Measurements from ENCODE around the gene NRF1.

NRF1 gene

DNA sequence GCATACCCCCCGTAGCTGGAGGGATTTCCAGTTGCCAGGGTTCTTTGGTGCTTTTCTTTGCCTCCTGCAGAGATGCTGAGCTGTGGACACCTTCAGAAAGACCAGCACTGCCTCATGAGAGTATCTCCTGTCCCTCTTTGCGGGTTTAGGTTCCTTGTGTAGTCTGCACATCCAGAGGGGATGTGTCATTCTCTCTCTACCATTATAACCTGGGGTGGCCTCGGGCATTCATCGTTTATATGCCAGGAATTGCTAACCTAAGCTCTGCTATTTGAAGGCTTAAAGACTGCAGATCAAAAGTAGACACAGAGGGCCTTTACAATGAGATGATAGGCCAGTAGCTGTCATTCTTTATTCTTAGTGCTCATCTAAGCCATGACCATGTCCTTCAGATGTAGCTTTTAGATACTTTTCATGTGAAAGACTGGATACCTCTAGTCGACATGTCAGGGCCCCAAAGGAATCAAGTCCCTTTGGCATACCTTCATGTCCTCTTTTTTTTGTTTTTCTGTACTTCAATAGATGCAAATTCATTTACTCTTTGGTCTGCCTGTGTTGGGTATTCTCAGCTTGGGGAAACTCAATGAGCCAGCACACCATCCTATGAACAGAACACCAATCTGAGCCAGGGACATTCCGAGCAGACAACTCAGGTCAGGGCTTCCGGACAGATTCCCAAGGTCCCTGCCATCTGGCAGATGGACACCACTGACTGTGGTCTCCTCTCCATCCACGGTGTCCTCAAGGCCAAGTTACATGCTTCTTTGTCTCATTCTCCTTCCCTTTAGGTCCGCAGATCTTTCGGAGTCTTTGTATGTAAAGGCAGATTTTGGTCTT, 129.3 kb downstream of the NRF1 start:
- DNase-seq (ENCODE audit: low spot score) = no peak

DNA sequence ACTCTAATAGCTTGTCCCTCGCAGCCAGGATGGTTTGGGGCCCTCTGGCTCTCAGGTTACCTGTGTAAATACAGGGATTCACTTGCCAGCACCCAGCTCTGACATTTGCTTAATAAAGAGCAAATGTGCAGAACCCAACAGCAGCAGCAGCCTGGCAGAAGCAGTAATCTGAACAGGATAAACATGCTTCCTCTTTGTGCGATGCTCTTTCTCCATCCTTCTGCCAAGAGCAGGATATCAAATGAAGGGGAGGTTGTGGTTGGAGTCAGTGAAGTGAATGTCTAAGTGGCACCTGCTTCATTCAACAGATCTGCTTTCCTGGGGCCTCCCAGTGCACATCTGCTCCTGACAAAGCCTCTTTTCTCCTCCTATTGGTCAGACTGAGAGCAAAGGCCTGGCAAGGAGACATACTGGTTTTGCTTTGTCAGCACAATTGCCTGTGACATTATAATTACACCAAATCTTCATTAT, 130.3 kb downstream of the NRF1 start:
- DNase-seq (ENCODE audit: low spot score) = peak; percentile 35

DNA sequence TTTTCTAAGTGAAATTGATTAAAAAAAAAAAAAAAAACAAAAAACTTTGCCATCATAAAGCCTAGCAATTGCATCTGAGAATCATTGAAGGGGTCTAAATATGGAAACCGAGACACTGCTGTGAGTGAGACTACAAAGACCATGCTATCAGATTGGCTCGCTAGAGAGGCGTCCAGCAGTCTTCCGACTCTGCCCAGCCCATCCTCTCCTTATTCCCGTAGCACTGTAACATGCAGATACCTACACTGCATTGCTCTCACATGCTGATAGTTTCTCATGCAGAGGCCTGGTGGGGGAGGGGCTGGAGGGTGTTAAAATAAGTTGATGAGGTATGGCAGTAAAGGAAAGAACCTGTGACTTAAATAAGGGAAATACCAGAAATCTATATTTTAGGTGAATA, 130.7 kb downstream of the NRF1 start:
- DNase-seq (ENCODE audit: low spot score) = no peak

DNA sequence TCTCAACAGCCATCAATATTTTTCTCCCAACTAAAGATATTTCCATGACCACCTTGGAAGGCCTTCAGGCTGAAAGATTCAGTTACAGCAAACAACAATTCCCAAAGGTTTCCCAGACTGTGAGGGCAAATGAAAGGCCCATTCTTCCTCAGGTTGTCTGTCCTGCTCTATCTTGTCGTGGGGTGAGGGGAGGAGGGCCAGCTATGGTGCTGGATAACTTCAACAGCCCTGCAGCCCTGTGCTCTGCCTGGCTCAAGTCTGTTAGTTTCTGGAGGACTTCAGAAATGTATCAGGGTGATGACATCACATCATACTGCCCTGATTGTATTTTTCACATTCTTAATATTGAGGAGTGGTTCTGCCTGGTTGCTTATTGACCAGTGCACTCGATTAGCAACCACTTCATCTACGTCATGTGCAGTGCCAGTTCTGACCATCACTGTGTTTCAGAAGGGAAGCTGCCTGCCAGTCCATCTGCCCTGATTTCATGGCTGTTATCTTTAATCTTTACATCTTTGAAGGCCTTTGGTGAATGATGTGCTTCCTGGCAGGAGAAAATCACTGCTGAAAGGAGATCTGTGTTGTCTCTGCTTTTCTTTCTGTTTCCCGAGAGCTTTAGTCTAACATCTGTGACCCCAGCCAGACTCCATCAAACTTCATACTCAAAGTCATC, 135.5 kb downstream of the NRF1 start:
- DNase-seq (ENCODE audit: low spot score) = no peak

DNA sequence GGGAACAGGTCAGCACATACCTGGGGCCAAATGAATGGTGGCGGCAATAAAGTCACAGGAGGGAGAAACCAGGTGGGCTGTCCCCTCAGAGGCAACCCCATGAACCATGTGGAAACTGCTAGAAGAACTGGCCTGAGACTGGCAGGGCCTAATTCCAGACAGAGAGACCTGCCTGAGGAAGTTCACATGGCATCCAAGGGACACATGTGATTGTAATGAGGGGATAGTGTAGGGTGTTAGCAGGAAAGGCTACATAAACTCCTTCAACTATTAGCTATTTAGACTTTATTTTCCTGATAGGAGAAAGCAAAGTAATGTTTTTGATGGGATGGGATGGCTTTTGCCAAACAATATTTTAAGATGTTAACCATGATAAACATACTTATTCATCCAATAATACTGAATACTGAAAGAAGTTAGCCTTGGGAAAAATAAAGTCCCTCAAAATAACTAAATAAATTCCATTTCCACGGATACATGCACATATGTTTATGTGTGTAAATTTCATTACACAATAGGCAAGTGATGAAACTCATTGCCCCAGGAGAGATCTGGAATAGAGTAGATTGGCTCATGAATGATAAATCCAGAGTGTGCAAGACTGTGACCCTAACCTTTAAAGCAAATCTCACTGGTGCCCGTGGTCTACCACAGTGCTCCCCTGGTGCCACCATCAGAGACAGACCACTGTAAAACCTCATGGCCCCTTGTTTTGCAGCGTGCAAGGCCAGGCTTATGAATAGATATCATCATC, 137.0 kb downstream of the NRF1 start:
- no peak for DNase-seq (ENCODE audit: low spot score)

DNA sequence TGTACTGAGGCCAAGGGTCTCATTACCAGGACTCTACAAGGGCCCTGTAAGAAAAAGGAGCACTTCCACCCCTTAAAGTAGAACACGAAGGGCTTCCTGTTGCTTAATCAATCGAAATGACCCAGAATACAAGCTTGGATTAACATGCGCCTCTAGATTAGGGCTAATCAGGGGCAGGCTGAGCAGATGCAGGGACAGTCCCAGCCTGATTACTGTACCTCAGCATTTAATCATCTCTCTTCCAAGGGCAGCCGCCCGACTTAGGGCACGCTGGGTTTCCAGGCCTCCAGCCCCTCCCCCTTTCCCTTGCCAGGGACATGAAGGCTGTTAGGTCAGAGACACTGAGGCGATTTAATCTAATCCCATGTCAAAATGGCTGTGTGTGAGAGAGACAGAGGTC, 138.6 kb downstream of the NRF1 start:
- no peak for DNase-seq (ENCODE audit: low spot score)

DNA sequence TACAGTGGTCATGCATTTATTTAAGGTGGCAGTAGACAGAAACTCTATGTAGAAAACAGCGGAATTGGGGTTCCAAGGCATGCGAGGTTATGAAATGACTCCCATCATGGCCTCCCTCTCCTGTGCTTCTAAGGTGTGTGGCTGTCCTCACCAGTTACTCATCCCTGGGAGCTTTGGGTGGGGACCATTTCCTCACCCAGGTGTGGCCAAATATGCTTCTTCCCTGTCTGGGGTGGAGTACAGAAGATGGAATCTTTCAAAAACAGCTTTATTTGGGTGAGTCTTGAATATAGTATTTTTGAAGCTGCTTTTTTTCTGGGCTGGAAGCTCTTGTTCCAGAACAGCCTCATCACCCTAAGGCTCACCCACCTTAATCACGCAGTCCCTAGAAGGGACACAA, 139.0 kb downstream of the NRF1 start:
- DNase-seq (ENCODE audit: low spot score) = no peak

DNA sequence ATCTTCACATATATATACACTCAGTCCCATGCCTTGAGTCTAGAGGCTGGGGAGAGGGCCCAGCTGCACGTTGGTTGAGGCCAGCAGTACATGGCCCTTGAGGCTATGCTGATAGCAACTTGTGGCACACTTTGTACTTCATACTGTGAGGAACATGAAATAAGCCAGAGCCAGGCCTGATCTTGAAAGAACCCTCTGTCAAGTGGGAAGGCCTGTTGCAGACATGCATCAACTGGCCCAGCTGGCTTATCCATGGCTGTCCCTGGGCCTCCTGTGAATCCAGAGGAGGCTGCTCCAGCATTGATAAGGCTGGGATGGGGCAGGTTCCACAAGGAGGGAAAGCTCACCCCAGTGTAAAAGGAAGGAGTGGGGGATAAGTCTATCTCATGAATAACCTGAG, 140.4 kb downstream of the NRF1 start:
- no peak for DNase-seq (ENCODE audit: low spot score)

DNA sequence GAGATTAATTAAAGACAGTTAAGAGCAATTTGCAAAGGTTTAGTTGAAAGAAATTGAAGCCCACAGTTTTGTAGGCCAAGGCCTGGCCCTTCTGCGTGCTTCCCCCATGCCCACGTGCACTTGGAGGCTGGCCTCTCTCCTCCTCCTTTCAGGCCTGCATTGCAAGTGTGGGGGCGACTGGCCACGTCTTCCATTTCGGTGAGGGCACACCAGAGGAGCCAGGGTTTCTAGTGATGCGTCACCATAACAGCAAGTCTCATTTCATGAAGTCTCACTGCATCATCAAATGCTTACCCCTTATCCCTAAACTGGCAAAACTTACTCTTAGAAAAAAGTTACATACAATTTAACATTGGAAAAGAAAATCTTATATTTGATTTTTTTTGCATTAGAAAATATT, 141.2 kb downstream of the NRF1 start:
- no peak for DNase-seq (ENCODE audit: low spot score)

DNA sequence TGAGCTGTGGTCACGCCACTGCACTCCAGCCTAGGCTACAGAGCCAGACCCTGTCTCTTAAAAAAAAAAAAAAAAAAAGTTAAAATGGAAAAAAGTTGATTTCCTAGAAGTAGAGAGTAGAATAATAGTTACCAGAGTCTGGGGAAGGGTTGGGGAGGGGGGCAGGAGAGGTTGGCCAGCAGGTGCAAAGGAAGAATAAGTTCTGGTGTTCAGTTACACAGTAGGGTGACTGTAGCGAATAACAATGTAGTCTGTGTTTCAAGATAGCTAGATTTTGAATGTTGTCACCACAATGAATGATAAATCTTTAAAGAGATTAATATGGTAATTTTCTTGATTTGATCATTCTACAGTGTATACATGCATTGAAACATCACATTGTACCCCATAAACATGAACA, 142.9 kb downstream of the NRF1 start:
- no peak for DNase-seq (ENCODE audit: low spot score)

DNA sequence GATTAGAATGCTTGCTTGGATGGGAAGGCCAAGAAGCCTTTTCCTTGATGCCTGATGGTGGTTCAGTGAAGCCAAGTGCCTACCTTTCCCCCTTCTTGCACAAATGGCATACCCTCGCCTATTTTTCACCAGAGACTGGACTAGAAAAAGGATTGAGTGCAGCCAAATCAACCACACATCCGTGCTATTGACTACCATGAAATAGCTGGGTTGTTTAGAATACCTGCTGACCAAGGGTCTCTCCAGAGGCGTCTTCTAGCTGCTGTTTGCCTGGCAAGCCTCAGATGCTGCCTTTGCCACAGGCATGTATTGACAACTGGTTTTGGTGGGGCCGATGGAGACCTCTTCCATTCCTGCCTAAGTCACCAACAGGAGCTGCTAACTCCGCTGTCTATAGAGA, 146.5 kb downstream of the NRF1 start:
- no peak for DNase-seq (ENCODE audit: low spot score)

DNA sequence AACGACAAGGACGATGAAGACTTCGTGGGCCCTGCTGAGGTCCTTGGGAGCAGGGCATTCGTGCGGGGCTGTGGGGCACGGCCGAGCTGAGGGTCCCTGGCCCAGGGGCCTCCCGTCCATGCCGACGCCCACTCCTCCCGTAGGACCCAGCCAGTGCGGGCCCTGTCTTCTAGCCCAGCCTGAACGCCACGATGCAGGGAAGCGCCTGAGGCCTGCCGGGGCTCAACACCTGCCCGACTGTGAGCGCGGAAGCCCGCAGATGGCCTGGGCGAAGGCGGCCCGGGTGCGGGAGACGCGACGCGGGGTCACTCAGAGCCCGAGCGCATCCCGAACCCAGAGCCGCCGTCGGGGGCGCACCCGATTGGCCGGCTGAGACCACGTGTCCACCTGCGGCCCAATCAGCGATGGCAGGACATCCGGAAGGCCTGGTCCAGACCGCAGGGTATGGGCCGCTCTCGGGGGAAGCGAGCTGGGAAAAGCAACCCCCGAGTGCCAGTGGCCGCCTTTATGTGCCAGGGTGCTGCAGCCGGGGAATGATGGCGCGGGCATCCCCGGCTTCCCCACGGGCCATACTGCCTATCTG, 151.0 kb downstream of the NRF1 start:
- no peak for DNase-seq (ENCODE audit: low spot score)

DNA sequence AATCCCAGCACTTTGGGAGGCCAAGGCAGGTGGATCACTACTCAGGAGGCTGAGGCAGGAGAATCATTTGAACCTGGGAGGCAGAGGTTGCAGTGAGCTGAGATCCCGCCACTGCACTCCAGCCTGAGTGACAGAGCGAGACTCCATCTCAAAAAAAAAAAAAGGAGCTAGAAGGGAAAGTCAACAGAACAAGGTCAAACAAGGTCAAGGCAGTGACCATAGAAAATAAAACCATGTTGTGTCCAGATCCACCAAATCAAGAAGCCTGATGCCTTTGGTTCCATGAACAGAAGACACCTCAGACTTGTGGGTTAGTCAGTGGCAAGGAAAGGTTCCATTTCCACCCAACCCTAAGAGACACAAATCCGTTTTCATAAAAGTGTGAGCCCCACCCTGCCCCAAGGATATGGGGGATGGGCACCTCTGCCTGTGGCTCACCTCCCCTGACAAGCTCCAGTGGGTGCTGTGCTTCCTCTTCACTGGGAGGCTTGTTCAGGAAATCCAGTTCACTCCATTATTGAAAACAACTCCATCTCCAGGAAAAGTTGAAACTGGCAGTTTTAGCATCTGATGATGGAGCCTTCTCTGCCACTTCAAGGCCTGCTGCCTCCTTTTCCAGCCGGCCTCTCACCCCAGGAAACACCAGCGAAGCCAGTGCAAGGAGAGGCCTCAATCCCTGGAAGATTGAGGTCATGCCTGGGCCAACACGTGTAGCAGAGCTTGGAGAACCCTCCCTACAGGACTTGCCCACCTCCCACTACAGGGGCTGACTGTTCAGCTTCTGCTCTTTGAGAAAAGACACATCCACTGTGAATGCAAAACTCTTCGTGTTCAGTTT, 152.9 kb downstream of the NRF1 start:
- no peak for DNase-seq (ENCODE audit: low spot score)

DNA sequence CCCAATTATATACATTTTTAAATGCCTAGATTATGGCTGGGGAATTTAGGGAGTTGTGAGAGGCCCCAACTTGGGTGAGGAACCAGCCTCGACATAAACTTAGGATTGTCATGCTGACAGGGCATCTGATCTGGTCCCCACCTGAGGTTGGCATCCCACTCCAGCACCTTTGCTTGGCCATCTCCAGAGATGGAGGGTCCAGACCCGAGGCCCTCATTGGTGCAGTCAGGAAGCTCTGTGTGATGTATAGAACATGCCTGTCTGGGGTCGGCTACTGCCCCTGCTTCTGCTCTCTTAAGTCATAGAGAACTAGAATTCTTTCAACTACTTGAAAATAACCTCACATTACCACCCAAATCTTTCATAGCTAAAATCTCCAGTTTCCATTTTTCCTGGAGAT, 153.8 kb downstream of the NRF1 start:
- DNase-seq (ENCODE audit: low spot score) = no peak

DNA sequence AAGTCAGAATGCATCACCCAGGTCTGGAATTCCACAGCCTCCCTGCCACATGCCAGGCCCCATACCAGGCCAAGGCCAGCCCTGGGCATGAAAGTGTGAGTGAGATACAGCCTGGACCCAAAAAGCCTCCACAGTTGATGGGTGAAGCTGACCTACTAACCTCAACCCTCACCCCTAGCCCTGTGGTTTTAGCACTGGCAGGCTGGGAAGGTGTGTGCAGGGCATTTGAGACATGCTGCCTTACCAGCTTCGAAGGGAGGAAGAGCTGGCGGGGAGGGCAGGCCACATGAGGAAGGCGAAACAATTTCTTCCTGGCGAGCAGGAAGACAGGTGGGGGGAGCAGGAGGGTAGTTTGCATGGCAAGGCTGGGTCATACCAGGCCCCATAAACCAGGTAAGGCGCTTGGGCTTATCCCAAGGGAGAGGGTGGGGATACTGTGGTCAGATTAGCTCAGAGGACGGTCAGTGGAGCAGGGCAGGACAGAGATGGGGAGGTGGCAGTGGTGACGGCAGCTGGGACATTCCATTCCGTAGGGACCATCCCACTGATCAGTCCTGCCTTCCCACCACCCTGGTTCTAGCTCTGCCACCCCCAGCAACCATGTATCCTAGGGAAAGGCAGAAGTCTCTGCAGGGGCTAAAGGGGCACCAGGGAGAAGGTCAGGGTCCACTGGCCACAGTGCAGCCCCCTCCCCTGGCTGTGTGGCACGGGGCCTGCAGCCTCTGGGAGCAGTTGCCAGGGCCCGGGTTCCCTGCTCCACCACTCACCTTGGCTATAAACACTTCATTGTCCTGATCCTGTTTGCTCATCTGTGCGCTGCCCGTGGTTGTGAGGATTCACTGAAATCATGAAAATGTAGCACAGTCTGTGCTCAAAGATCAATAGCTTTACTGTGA, 155.8 kb downstream of the NRF1 start:
- no peak for DNase-seq (ENCODE audit: low spot score)

DNA sequence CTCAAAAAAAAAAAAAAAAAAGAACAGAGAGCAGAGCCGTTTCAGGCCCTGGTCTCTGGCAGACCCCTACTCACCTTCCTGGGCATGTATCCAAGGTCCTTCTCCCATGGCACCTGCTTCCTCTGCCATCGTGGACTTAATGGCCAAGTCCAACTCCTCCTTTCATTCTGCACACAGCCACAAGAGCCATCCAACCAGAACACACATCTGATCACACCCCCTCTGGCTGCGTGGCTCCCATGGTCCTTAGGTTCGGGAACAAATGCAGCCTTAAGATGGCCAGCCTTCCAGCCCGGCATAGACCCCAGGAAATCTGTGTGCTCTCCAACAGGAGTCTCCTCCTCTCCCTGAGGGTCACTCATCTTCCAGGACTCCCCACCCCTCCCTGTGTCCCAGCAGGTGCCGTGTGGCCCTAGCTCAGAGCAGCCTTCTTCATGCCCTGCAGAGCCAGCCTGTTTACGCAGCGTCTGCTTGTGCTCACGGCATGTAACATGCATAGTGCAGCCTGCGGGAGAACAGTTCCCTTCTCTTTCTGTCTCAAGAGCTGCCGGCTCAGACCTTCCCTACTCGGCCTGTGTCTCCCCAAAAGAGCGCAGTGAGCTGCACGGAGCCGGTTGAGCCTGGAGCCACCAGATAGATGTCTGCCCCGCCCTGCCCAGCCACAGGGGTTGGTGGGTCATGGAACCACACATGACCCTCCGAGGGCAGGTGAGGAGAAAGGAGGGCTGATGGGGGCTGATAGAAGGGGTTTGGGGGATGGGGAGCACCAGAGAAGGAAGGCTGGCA, 157.3 kb downstream of the NRF1 start:
- no peak for DNase-seq (ENCODE audit: low spot score)

DNA sequence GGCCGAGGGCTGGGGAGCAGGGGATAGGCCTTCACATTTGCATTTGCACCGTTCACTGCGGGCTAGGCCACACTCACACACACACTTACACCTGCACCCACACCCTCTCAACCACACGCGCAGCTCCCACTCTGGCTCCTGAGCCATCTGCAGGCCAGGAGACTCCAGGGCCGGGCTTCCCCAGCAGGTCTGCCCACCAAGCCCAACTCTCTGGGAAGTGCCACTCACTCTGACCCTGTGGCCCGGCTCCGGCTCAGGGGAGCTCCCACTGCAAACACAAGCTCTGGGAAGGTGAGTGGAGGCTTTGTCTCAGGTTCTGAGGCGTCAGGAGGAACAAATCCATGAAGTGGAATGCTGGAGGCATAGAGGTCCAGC, 157.9 kb downstream of the NRF1 start:
- DNase-seq (ENCODE audit: low spot score) = no peak

DNA sequence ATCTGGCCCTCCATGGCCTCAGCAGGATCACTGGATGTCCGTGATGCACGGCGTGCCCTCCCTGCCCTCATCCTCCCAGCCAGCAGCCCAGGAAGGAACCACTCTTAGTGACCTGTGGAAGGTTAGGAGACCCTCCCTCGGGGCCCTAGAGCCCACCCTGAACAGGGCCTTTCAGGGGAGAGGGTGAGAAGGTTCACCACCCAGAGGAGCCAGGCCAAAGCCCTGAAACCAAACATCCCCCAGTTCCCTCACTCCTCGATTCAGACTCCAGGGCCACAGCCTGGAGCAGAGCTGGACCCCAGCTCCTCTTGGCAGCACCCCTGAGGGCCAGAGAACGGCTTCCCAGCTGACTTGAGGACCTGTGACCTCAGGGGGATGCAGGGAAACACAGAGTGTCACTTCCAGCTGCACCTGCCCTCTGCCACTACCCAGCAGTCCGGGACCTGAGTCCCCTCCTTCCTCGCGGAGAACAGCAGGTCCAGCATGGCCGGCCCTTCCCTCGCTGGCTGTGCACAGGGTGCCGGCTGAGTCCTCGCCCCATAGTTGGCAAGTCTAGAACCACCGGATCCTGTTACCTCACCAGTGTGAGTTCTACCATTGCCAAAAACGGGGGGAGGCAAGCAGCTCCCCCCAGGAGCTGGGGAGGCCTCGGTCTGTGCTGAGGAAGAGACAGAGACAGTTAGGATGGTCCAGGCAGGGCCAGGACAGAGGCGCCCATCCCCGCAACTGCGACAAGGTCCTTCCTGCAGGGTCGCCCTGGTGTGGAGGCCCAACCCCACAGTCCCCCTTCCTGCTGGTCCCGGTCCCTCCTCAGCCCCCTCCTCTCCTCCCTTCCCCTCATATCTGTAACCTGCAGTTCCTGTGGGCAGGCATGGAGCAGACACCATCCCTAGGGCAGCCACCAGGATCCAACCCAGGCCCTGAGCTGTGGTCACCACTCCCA, 158.6 kb downstream of the NRF1 start:
- no peak for DNase-seq (ENCODE audit: low spot score)
